IMR-90 (cell line): Measurements from ENCODE around the gene RBMS3. TPM values are rescaled to one million over a fixed set of nuclear protein-coding genes. Genes with fewer than 3 reads are reported as not detected.

Experiments
- ATAC-seq: fragments of 200-7000 bp; cut with Tn5 transposase; 2 replicates; pipeline ENCODE4 v1.9.1; 2020; ENCODE audit warnings: low read depth, mild to moderate bottlenecking, moderate library complexity
- BruUV-seq: library from RNA; stranded (reverse); fragments of 400-500 nt; replicated peaks from 2 replicates; lab custom pipeline; 2021; lab: Mats Ljungman, UMichigan
- CTCF ChIA-PET: fragments of 300-600 bp; formaldehyde crosslinking; extraction: SDS; loops from one replicate; lab custom pipeline; 2021; ENCODE audit warnings: antibody characterized with exemption; lab: Yijun Ruan, JAX
- POLR2A ChIA-PET: fragments of 300-600 bp; sonication (Branson Sonifier 250); formaldehyde crosslinking; loops from one replicate; lab custom pipeline; 2022; ENCODE audit warnings: antibody characterized with exemption; ENCODE audit not compliant: unreplicated experiment; lab: Charles Lee
- DNase-seq: peaks from one replicate; pipeline ENCODE4 v3.0.0; 2013
- H2AFZ ChIP-seq: replicated peaks from 2 replicates; pipeline ENCODE3; 2013; ENCODE audit warnings: low read length, mild to moderate bottlenecking; ENCODE audit not compliant: poor library complexity
- H2AK5ac ChIP-seq: 2 replicates; pipeline ENCODE4 v1.6.1; 2013; ENCODE audit warnings: low read depth, low read length, inconsistent platforms
- H2AK9ac ChIP-seq: replicated peaks from 2 replicates; pipeline ENCODE3; 2013; ENCODE audit warnings: mild to moderate bottlenecking, low read depth, low read length, moderate library complexity; ENCODE audit not compliant: poor library complexity
- H2BK120ac ChIP-seq: 2 replicates; pipeline ENCODE4 v1.6.1; 2013; ENCODE audit warnings: low read depth, low read length, inconsistent platforms
- H2BK15ac ChIP-seq: 3 replicates; pipeline ENCODE4 v1.6.1; 2013; ENCODE audit warnings: low read depth, low read length, inconsistent platforms
- H2BK20ac ChIP-seq: 2 replicates; pipeline ENCODE4 v1.6.1; 2013; ENCODE audit warnings: low read depth, mild to moderate bottlenecking, inconsistent platforms, low read length, moderate library complexity
- H2BK5ac ChIP-seq: 2 replicates; pipeline ENCODE4 v1.6.1; 2013; ENCODE audit warnings: mild to moderate bottlenecking, low read depth, low read length, inconsistent platforms; ENCODE audit not compliant: poor library complexity, severe bottlenecking
- H3K14ac ChIP-seq: replicated peaks from 2 replicates; pipeline ENCODE4 v1.6.1; 2013; ENCODE audit warnings: low read depth, low read length, inconsistent platforms
- H3K18ac ChIP-seq: 2 replicates; pipeline ENCODE4 v1.6.1; 2013; ENCODE audit warnings: low read depth, low read length, control low read depth
- H3K23ac ChIP-seq: 2 replicates; pipeline ENCODE4 v1.6.1; 2013; ENCODE audit warnings: low read depth, low read length, inconsistent platforms
- H3K27ac ChIP-seq: 2 replicates; pipeline ENCODE4 v1.5.1; 2013; ENCODE audit warnings: mild to moderate bottlenecking, control low read depth, low read length; ENCODE audit not compliant: insufficient read depth
- H3K27me3 ChIP-seq: 2 replicates; pipeline ENCODE4 v1.6.1; 2013; ENCODE audit warnings: low read length; ENCODE audit not compliant: control insufficient read depth, insufficient read depth
- H3K36me3 ChIP-seq: 2 replicates; pipeline ENCODE4 v1.6.1; 2013; ENCODE audit warnings: low read length, mixed read lengths; ENCODE audit not compliant: control insufficient read depth, insufficient read depth
- H3K4ac ChIP-seq: 2 replicates; pipeline ENCODE4 v1.6.1; 2013; ENCODE audit warnings: low read depth, low read length, inconsistent platforms
- H3K4me1 ChIP-seq: 2 replicates; pipeline ENCODE4 v1.6.1; 2013; ENCODE audit warnings: low read length, mixed read lengths; ENCODE audit not compliant: control insufficient read depth, insufficient read depth
- H3K4me2 ChIP-seq: 2 replicates; pipeline ENCODE4 v1.6.1; 2013; ENCODE audit warnings: low read depth, mild to moderate bottlenecking, control low read depth, low read length, moderate library complexity
- H3K4me3 ChIP-seq: 2 replicates; pipeline ENCODE4 v1.5.1; 2013; ENCODE audit warnings: low read depth, mild to moderate bottlenecking, control low read depth, low read length, moderate library complexity; ENCODE audit not compliant: insufficient read depth
- H3K56ac ChIP-seq: 2 replicates; pipeline ENCODE4 v1.6.1; 2013; ENCODE audit warnings: low read length, inconsistent platforms; ENCODE audit not compliant: insufficient read depth; ENCODE audit errors: extremely low read depth
- H3K79me1 ChIP-seq, 2 experiments: 2 replicates each; pipeline ENCODE4 v1.6.1; 2013; ENCODE audit warnings: low read length in 2 of 2, inconsistent platforms in 1 of 2, low read depth in 1 of 2
- H3K9ac ChIP-seq: 2 replicates; pipeline ENCODE4 v1.6.1; 2013; ENCODE audit warnings: low read depth, low read length, control low read depth
- H3K9me1 ChIP-seq: 2 replicates; pipeline ENCODE4 v1.6.1; 2013; ENCODE audit warnings: low read length, inconsistent platforms; ENCODE audit not compliant: insufficient read depth
- H3K9me3 ChIP-seq: 2 replicates; pipeline ENCODE4 v1.6.1; 2013; ENCODE audit warnings: low read length; ENCODE audit not compliant: control insufficient read depth, insufficient read depth
- H4K20me1 ChIP-seq: 2 replicates; pipeline ENCODE4 v1.6.1; 2013; ENCODE audit warnings: low read length, inconsistent platforms; ENCODE audit not compliant: insufficient read depth
- H4K5ac ChIP-seq: 2 replicates; pipeline ENCODE4 v1.6.1; 2013; ENCODE audit warnings: mild to moderate bottlenecking, low read depth, low read length, control low read depth
- H4K8ac ChIP-seq, 2 experiments: 2 replicates each; pipeline ENCODE4 v1.6.1; 2013; ENCODE audit warnings: low read depth in 2 of 2, low read length in 2 of 2, control low read depth in 1 of 2, inconsistent platforms in 1 of 2
- H4K91ac ChIP-seq: 2 replicates; pipeline ENCODE4 v1.6.1; 2013; ENCODE audit warnings: low read depth, low read length, inconsistent platforms; ENCODE audit not compliant: insufficient read depth
- BHLHE40 ChIP-seq: fragments of 150-350 bp; IDR thresholded peaks from 2 replicates; pipeline ENCODE4 v1.6.1; 2016; ENCODE audit warnings: mild to moderate bottlenecking, low read depth, low read length
- CEBPB ChIP-seq: IDR thresholded peaks from 2 replicates; pipeline ENCODE4 v1.6.1; 2012; ENCODE audit warnings: low read depth, low read length, improper control_type of control experiment
- CHD1 ChIP-seq: IDR thresholded peaks from 2 replicates; pipeline ENCODE4 v1.6.1; 2012; ENCODE audit warnings: low read depth, low read length, improper control_type of control experiment
- FOS ChIP-seq: fragments of 150-350 bp; IDR thresholded peaks from 2 replicates; pipeline ENCODE4 v1.6.1; 2016; ENCODE audit warnings: low read depth, low read length
- MAFK ChIP-seq: IDR thresholded peaks from 2 replicates; pipeline ENCODE4 v1.6.1; 2012; ENCODE audit warnings: low read depth, low read length, improper control_type of control experiment
- MAZ ChIP-seq: IDR thresholded peaks from 2 replicates; pipeline ENCODE4 v1.6.1; 2012; ENCODE audit warnings: low read depth, mild to moderate bottlenecking, low read length, improper control_type of control experiment, moderate library complexity, borderline replicate concordance
- MXI1 ChIP-seq: IDR thresholded peaks from 2 replicates; pipeline ENCODE4 v1.6.1; 2012; ENCODE audit warnings: low read depth, mild to moderate bottlenecking, low read length, moderate library complexity, borderline replicate concordance
- NFE2L2 ChIP-seq: fragments of 150-350 bp; IDR thresholded peaks from 2 replicates; pipeline ENCODE4 v1.6.1; 2016; ENCODE audit warnings: low read depth, mild to moderate bottlenecking, low read length
- POLR2A ChIP-seq: IDR thresholded peaks from 2 replicates; pipeline ENCODE4 v1.6.1; 2012; ENCODE audit warnings: mild to moderate bottlenecking, low read depth, low read length
- RAD21 ChIP-seq: IDR thresholded peaks from 2 replicates; pipeline ENCODE4 v1.6.1; 2012; ENCODE audit warnings: low read length, improper control_type of control experiment
- RCOR1 ChIP-seq: IDR thresholded peaks from 2 replicates; pipeline ENCODE4 v1.6.1; 2012; ENCODE audit warnings: mild to moderate bottlenecking, low read length, improper control_type of control experiment; ENCODE audit not compliant: insufficient replicate concordance
- RFX5 ChIP-seq: IDR thresholded peaks from 2 replicates; pipeline ENCODE4 v1.8.0; 2012; ENCODE audit warnings: low read depth, mild to moderate bottlenecking, low read length, moderate library complexity
- SMC3 ChIP-seq: fragments of 150-350 bp; IDR thresholded peaks from 2 replicates; pipeline ENCODE4 v1.6.1; 2016; ENCODE audit warnings: low read depth, mild to moderate bottlenecking, antibody characterized with exemption, low read length, moderate library complexity
- USF2 ChIP-seq: fragments of 150-350 bp; IDR thresholded peaks from 2 replicates; pipeline ENCODE4 v1.6.1; 2017; ENCODE audit warnings: mild to moderate bottlenecking, antibody characterized with exemption, low read length, low read depth
- WGBS, 2 experiments: methylation state at CpG; one replicate each; pipeline versions ENCODE4 v1.1.5 to v1.1.7; 2013; ENCODE audit warnings: missing lambda C conversion rate in 2 of 2; ENCODE audit not compliant: insufficient read length in 1 of 2; ENCODE audit errors: extremely low coverage in 2 of 2; 5-methylcytosine and 5-hydroxymethylcytosine counted together
- dilution Hi-C: fragments of 300-500 bp; cut with HindIII; formaldehyde crosslinking; loops from one replicate; pipeline ENCODE4 v1.14.3; 2018; ENCODE audit warnings: low sequenced_read_pairs; ENCODE audit not compliant: unreplicated experiment
- in situ Hi-C: fragments of 300-500 bp; cut with MboI; formaldehyde crosslinking; loops from 3 replicates; pipeline ENCODE4 v1.14.3; 2019; ENCODE audit warnings: low sequenced_read_pairs, inconsistent platforms, mixed read lengths
- intact Hi-C: fragments of 100-400 bp; cut with micrococcal nuclease; formaldehyde crosslinking; loops from 2 replicates; pipeline ENCODE4 v1.10.0; 2022
- polyA plus RNA-seq, 3 experiments: library from polyadenylated mRNA; depleted of rRNA; stranded (reverse); fragments of >200 nt; gene quantifications; 2 replicates each; pipeline ENCODE4 v1.2.3, GENCODE V29; 2012; ENCODE audit warnings: low replicate concordance in 1 of 3
- total RNA-seq: library from RNA; depleted of rRNA; stranded (reverse); fragments of >200 nt; gene quantifications from 2 replicates; pipeline ENCODE4 v1.2.3, GENCODE V29; 2012
- TF ChIP-seq, protein P1 (sequence below): fragments of 150-350 bp; IDR thresholded peaks from 2 replicates; pipeline ENCODE4 v1.6.1; 2016; ENCODE audit warnings: low read depth, mild to moderate bottlenecking, low read length, moderate library complexity, borderline replicate concordance
- TF ChIP-seq, protein P2 (sequence below): conservative IDR thresholded peaks from 2 replicates; pipeline ENCODE4 v1.5.1; 2012; ENCODE audit warnings: mild to moderate bottlenecking, low read depth, low read length, improper control_type of control experiment

RBMS3 gene
- total and polyA plus RNA-seq, 2 of the 4 experiments (the other 2 are of a cell fraction): 15.2 to 127 TPM

DNA sequence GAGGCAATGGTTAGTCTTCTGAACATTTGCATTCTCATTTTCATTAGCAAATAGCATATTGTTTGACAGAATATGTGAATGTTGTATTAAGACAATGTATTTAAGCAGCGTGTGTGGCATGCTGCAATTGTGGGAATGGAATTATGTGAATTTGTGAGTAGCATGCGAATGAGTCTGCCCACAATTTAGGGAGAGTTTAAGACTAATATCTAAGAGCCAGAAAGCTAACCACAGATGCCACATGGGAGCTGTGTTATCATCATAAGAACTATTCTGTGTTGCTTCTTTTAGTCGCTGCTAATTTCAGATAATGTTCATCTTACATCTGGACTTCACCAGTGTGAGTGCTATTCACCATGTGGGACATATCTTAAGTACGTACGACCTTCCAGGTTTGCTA, 494.5 kb downstream of the RBMS3 start:
- DNase-seq (no peak), ATAC-seq (no peak)
- Histone ChIP-seq H3K9me1 (peaks cover 12% of the 10 kb centered on the region), H4K8ac (no peak overlapping the region), H2BK20ac (no peak overlapping the region), H3K23ac (no peak overlapping the region), H4K20me1 (no peaks in the 10 kb centered on the region), H2BK5ac (no peak overlapping the region), H3K14ac (no peak overlapping the region; the same call in 1 of the 2 replicates), H3K4me3 (no peak overlapping the region), H3K4me1 (no peaks in the 10 kb centered on the region), H3K27me3 (no peaks in the 10 kb centered on the region), H4K5ac (no peak overlapping the region), H4K91ac (no peak overlapping the region), H3K18ac (no peak overlapping the region), H3K4ac (no peak overlapping the region), H3K9me3 (no peaks in the 10 kb centered on the region), H3K56ac (no peak overlapping the region), H3K9ac (no peak overlapping the region), H3K4me2 (no peak overlapping the region), H2AK5ac (no peak overlapping the region), H3K36me3 (no peaks in the 10 kb centered on the region), H2AFZ (no peak overlapping the region), H2BK120ac (no peak overlapping the region), H3K27ac (no peak overlapping the region), H2AK9ac (no peak overlapping the region), H3K79me1 (no peaks in the 10 kb centered on the region), H2BK15ac (no peak overlapping the region)
- intact Hi-C loops (no loop called here), in situ Hi-C loops (no loop called here), dilution Hi-C loops (no loop called here)
- CTCF ChIA-PET: no interaction called here
- BruUV-seq: no TSS peak
- TF ChIP-seq USF2 (no peak), RCOR1 (no peak), CHD1 (no peak), MAZ (no peak), MAFK (no peak), NFE2L2 (no peak), POLR2A (no peak), BHLHE40 (no peak), SMC3 (no peak), CEBPB (no peak), FOS (no peak), MXI1 (no peak), RFX5 (no peak), RAD21 (no peak)
- TF ChIP-seq, protein P1, sequence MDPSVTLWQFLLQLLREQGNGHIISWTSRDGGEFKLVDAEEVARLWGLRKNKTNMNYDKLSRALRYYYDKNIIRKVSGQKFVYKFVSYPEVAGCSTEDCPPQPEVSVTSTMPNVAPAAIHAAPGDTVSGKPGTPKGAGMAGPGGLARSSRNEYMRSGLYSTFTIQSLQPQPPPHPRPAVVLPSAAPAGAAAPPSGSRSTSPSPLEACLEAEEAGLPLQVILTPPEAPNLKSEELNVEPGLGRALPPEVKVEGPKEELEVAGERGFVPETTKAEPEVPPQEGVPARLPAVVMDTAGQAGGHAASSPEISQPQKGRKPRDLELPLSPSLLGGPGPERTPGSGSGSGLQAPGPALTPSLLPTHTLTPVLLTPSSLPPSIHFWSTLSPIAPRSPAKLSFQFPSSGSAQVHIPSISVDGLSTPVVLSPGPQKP: no peak
- TF ChIP-seq, protein P2, sequence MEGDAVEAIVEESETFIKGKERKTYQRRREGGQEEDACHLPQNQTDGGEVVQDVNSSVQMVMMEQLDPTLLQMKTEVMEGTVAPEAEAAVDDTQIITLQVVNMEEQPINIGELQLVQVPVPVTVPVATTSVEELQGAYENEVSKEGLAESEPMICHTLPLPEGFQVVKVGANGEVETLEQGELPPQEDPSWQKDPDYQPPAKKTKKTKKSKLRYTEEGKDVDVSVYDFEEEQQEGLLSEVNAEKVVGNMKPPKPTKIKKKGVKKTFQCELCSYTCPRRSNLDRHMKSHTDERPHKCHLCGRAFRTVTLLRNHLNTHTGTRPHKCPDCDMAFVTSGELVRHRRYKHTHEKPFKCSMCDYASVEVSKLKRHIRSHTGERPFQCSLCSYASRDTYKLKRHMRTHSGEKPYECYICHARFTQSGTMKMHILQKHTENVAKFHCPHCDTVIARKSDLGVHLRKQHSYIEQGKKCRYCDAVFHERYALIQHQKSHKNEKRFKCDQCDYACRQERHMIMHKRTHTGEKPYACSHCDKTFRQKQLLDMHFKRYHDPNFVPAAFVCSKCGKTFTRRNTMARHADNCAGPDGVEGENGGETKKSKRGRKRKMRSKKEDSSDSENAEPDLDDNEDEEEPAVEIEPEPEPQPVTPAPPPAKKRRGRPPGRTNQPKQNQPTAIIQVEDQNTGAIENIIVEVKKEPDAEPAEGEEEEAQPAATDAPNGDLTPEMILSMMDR: no peak
- no CpG with 5 or more reads among the region's 5 CpGs for WGBS, 2 experiments
- POLR2A ChIA-PET: no interaction called here
